ENCODE data around the gene KLHL6.

KLHL6 gene

DNA sequence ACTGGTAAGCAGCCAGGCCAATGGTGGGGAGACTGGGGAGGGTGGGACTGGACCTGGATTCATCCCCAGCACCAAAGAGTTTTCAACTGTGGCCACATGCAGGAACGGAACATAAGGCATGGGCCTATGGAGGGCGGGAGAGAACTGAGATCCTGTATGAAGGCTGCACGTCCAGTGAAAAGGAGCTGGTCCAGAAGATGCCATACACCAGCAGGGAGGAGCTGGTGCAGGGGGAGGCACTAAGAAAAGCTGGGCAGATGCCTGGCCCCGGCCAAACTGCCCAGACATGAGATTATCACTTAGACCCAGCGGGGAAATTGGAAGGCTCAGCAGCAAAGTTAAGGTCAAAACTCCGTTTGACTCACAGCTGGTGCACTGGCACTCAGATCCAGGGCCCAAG lies 69.0 kb downstream of the KLHL6 start:
- Histone ChIP-seq H3K36me3 (ENCODE audit: low read length) (peaks cover 11% of the 10 kb centered on the region; the same call in 1 of the 2 replicates), H3K27me3 (ENCODE audit: low read length) (no peaks in the 10 kb centered on the region), H3K9me2 (replicated peaks; ENCODE audit: insufficient read depth, low read length) (no peaks in the 10 kb centered on the region), H3K9ac (ENCODE audit: low read length) (no peak overlapping the region), H3K4me3 (ENCODE audit: insufficient read depth, low read length, poor library complexity, severe bottlenecking) (no peak overlapping the region), H3K4me2 (ENCODE audit: low read depth, low read length, poor library complexity, severe bottlenecking) (no peak overlapping the region), H3K79me2 (ENCODE audit: insufficient read depth, low read length) (no peaks in the 10 kb centered on the region), H3F3A (ENCODE audit: insufficient read depth) (peaks cover 20% of the 10 kb centered on the region), H3K9me3 (ENCODE audit: insufficient read depth, low read length) (no peaks in the 10 kb centered on the region), H4K20me1 (ENCODE audit: low read depth, low read length) (no peaks in the 10 kb centered on the region), H2AFZ (ENCODE audit: low read depth, low read length, severe bottlenecking) (no peak overlapping the region), H3K27ac (ENCODE audit: low read depth, low read length) (no peak overlapping the region)
- TF ChIP-seq, protein P1, sequence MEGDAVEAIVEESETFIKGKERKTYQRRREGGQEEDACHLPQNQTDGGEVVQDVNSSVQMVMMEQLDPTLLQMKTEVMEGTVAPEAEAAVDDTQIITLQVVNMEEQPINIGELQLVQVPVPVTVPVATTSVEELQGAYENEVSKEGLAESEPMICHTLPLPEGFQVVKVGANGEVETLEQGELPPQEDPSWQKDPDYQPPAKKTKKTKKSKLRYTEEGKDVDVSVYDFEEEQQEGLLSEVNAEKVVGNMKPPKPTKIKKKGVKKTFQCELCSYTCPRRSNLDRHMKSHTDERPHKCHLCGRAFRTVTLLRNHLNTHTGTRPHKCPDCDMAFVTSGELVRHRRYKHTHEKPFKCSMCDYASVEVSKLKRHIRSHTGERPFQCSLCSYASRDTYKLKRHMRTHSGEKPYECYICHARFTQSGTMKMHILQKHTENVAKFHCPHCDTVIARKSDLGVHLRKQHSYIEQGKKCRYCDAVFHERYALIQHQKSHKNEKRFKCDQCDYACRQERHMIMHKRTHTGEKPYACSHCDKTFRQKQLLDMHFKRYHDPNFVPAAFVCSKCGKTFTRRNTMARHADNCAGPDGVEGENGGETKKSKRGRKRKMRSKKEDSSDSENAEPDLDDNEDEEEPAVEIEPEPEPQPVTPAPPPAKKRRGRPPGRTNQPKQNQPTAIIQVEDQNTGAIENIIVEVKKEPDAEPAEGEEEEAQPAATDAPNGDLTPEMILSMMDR (IDR thresholded peaks at IDR 0.05; ENCODE audit: insufficient read depth, low read length, poor library complexity, severe bottlenecking) = no peak
- no peak for TF ChIP-seq EZH2phosphoT487 (conservative IDR thresholded peaks at IDR 0.05; ENCODE audit: low read length)

DNA sequence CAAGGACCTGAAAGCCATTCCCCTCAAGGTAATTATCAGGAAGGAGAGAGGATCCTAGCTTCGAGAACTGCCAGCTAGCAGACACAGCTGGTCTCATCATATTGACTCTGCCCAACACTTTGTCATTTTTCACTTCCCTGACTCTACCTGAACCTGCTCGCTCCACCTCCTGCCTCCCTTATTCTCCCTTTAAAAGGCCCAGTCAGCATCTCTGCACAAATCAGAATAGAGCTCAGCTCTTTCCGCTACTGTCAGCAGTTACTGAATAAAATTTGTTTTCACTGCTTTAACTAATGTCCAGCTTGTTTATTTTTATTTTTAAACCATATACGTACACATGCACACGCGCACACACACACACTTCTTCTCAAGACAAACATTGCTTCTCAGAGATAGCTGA lies 69.9 kb downstream of the KLHL6 start:
- TF ChIP-seq, protein P1 (IDR thresholded peaks at IDR 0.05; ENCODE audit: insufficient read depth, low read length, poor library complexity, severe bottlenecking) = no peak
- no peak for TF ChIP-seq EZH2phosphoT487 (conservative IDR thresholded peaks at IDR 0.05; ENCODE audit: low read length)
- H3K4me3 ChIP-seq (ENCODE audit: insufficient read depth, low read length, poor library complexity, severe bottlenecking) = no peak overlapping the region
- no peak overlapping the region for H3K4me2 ChIP-seq (ENCODE audit: low read depth, low read length, poor library complexity, severe bottlenecking)
- H3K9ac ChIP-seq (ENCODE audit: low read length) = no peak overlapping the region
- no peak overlapping the region for H3K27ac ChIP-seq (ENCODE audit: low read depth, low read length)
- H2AFZ ChIP-seq (ENCODE audit: low read depth, low read length, severe bottlenecking) = no peak overlapping the region
- no peaks in the 10 kb centered on the region for H4K20me1 ChIP-seq (ENCODE audit: low read depth, low read length)
- H3K79me2 ChIP-seq (ENCODE audit: insufficient read depth, low read length) = no peaks in the 10 kb centered on the region
- H3F3A ChIP-seq (ENCODE audit: insufficient read depth) = peaks cover 20% of the 10 kb centered on the region
- H3K9me3 ChIP-seq (ENCODE audit: insufficient read depth, low read length) = no peaks in the 10 kb centered on the region
- no peaks in the 10 kb centered on the region for H3K27me3 ChIP-seq (ENCODE audit: low read length)
- no peaks in the 10 kb centered on the region for H3K9me2 ChIP-seq (replicated peaks; ENCODE audit: insufficient read depth, low read length)
- H3K36me3 ChIP-seq (ENCODE audit: low read length) = peaks cover 10% of the 10 kb centered on the region; the same call in 1 of the 2 replicates

DNA sequence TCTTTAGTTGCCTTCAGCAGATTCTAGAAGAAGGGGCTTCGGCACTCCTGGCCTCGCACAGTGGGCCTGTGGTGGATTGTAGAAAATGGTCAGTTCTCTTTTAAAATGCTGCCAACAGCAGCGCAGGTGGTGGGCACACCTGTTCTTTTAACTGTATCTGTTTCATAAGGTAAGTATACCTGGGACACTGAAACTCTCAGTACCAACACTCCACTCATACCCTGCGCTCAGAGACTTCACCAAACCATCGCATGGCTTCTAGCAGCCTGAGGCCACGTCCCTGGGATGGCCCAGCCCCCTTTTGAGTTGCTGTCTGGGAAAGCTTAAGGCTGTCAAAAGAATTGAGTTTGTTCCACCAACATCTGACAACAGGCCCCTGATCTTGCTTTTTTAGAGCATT lies 70.4 kb downstream of the KLHL6 start:
- H3K4me2 ChIP-seq (ENCODE audit: low read depth, low read length, poor library complexity, severe bottlenecking) = no peak overlapping the region
- H3K79me2 ChIP-seq (ENCODE audit: insufficient read depth, low read length) = no peaks in the 10 kb centered on the region
- no peaks in the 10 kb centered on the region for H3K27me3 ChIP-seq (ENCODE audit: low read length)
- H4K20me1 ChIP-seq (ENCODE audit: low read depth, low read length) = no peaks in the 10 kb centered on the region
- H3K27ac ChIP-seq (ENCODE audit: low read depth, low read length) = no peak overlapping the region
- H3K9me3 ChIP-seq (ENCODE audit: insufficient read depth, low read length) = no peaks in the 10 kb centered on the region
- H3K4me3 ChIP-seq (ENCODE audit: insufficient read depth, low read length, poor library complexity, severe bottlenecking) = no peak overlapping the region
- H3K36me3 ChIP-seq (ENCODE audit: low read length) = peaks cover 10% of the 10 kb centered on the region; the same call in 1 of the 2 replicates
- peaks cover 19% of the 10 kb centered on the region for H3F3A ChIP-seq (ENCODE audit: insufficient read depth)
- H3K9ac ChIP-seq (ENCODE audit: low read length) = no peak overlapping the region
- no peak overlapping the region for H2AFZ ChIP-seq (ENCODE audit: low read depth, low read length, severe bottlenecking)
- H3K9me2 ChIP-seq (replicated peaks; ENCODE audit: insufficient read depth, low read length) = no peaks in the 10 kb centered on the region
- no peak for TF ChIP-seq EZH2phosphoT487 (conservative IDR thresholded peaks at IDR 0.05; ENCODE audit: low read length)
- TF ChIP-seq, protein P1 (IDR thresholded peaks at IDR 0.05; ENCODE audit: insufficient read depth, low read length, poor library complexity, severe bottlenecking) = no peak

Measured in SU-DHL-6 (cell line).